ENCODE results near the gene CA5A. TPM values are rescaled to one million over a fixed set of nuclear protein-coding genes. Genes with fewer than 3 reads are reported as not detected.

The CA5A gene
- total and polyA plus RNA-seq, 9 of the 15 experiments (the other 6 are each of a cell fraction or from before 2014, with no cell fraction given) = not detected

DNA sequence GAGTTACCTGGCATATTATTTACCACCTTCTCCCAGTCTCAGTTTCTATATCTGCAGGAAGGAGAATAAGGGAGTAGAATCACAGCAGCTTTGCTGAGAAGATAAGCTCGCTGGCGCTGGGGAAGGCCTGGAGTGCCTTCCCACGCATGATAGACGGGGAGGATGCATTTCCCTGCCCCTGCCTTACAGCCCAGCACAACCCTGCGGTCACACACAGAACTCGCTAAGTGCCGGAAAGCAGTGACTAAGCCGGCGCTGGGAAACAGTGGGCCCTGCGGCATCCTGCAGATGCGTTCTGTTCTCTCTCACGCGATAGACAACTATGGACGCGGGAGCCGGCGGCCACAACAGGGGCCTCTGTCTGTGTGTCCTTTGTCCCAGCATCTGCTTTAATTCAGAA, 4.8 kb downstream of the CA5A start (continued):
- TF ChIP-seq THAP7 (CRISPR knock-in tag; IDR thresholded peaks at IDR 0.05) = no peak
- no peak for TF ChIP-seq ZSCAN32 (CRISPR knock-in tag; IDR thresholded peaks at IDR 0.05)
- no peak for TF ChIP-seq ZC3H4 (CRISPR knock-in tag; IDR thresholded peaks at IDR 0.05; ENCODE audit: borderline replicate concordance)
- no peak for TF ChIP-seq ZNF224 (CRISPR knock-in tag; IDR thresholded peaks at IDR 0.05)
- no peak for TF ChIP-seq GATA2 (CRISPR knock-in tag; IDR thresholded peaks at IDR 0.05)
- TF ChIP-seq BRCA1 (IDR thresholded peaks at IDR 0.05) = no peak
- TF ChIP-seq BRCA1 (CRISPR knock-in tag; IDR thresholded peaks at IDR 0.05) = no peak
- TF ChIP-seq SMARCA4 (IDR thresholded peaks at IDR 0.05) = 0 out of 2 replicates have a peak, but pooled peaks have one; percentile 31
- TF ChIP-seq ZNF175 (CRISPR knock-in tag; IDR thresholded peaks at IDR 0.05; ENCODE audit: low read depth) = no peak
- TF ChIP-seq CAMTA2 (CRISPR knock-in tag; conservative IDR thresholded peaks at IDR 0.05) = no peak
- no peak for TF ChIP-seq CHCHD3 (CRISPR knock-in tag; IDR thresholded peaks at IDR 0.05)
- TF ChIP-seq ZNF696 (CRISPR knock-in tag; conservative IDR thresholded peaks at IDR 0.05) = no peak
- no peak for TF ChIP-seq ESRRB (CRISPR knock-in tag; IDR thresholded peaks at IDR 0.05; ENCODE audit: borderline replicate concordance)
- no peak for TF ChIP-seq PYGO2 (tag; IDR thresholded peaks at IDR 0.05)
- TF ChIP-seq MYNN (IDR thresholded peaks at IDR 0.05) = no peak
- no peak for TF ChIP-seq MYNN (CRISPR knock-in tag; IDR thresholded peaks at IDR 0.05)
- no peak for TF ChIP-seq YBX1 (IDR thresholded peaks at IDR 0.05)
- no peak; the same call in 1 of the 2 replicates for TF ChIP-seq ZBTB7A (IDR thresholded peaks at IDR 0.05; ENCODE audit: borderline replicate concordance, control insufficient read depth, low read depth, low read length)
- TF ChIP-seq, protein P1, sequence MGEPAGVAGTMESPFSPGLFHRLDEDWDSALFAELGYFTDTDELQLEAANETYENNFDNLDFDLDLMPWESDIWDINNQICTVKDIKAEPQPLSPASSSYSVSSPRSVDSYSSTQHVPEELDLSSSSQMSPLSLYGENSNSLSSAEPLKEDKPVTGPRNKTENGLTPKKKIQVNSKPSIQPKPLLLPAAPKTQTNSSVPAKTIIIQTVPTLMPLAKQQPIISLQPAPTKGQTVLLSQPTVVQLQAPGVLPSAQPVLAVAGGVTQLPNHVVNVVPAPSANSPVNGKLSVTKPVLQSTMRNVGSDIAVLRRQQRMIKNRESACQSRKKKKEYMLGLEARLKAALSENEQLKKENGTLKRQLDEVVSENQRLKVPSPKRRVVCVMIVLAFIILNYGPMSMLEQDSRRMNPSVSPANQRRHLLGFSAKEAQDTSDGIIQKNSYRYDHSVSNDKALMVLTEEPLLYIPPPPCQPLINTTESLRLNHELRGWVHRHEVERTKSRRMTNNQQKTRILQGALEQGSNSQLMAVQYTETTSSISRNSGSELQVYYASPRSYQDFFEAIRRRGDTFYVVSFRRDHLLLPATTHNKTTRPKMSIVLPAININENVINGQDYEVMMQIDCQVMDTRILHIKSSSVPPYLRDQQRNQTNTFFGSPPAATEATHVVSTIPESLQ (CRISPR knock-in tag; IDR thresholded peaks at IDR 0.05) = no peak
- TF ChIP-seq RNF2 (IDR thresholded peaks at IDR 0.05) = peak; percentile 59; the same call in 1 of the 2 replicates
- TF ChIP-seq, protein P2, sequence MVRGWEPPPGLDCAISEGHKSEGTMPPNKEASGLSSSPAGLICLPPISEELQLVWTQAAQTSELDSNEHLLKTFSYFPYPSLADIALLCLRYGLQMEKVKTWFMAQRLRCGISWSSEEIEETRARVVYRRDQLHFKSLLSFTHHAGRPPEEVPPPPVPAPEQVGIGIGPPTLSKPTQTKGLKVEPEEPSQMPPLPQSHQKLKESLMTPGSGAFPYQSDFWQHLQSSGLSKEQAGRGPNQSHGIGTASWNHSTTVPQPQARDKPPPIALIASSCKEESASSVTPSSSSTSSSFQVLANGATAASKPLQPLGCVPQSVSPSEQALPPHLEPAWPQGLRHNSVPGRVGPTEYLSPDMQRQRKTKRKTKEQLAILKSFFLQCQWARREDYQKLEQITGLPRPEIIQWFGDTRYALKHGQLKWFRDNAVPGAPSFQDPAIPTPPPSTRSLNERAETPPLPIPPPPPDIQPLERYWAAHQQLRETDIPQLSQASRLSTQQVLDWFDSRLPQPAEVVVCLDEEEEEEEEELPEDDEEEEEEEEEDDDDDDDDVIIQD (CRISPR knock-in tag; IDR thresholded peaks at IDR 0.05) = no peak
- TF ChIP-seq ARID1B (IDR thresholded peaks at IDR 0.05) = peak; percentile 65; the same call in 1 of the 2 replicates

Data from K562 (cell line).